IMR-90 (cell line): ENCODE data around the gene CCT7. TPM values are rescaled to one million over a fixed set of nuclear protein-coding genes. Genes with fewer than 3 reads are reported as not detected.

Experiments
- ATAC-seq: fragments of 200-7000 bp; cut with Tn5 transposase; 2 replicates; pipeline ENCODE4 v1.9.1; 2020; ENCODE audit warnings: low read depth, mild to moderate bottlenecking, moderate library complexity
- BruUV-seq: library from RNA; stranded (reverse); fragments of 400-500 nt; replicated peaks from 2 replicates; lab custom pipeline; 2021; lab: Mats Ljungman, UMichigan
- CTCF ChIA-PET: fragments of 300-600 bp; formaldehyde crosslinking; extraction: SDS; loops from one replicate; lab custom pipeline; 2021; ENCODE audit warnings: antibody characterized with exemption; lab: Yijun Ruan, JAX
- POLR2A ChIA-PET: fragments of 300-600 bp; sonication (Branson Sonifier 250); formaldehyde crosslinking; loops from one replicate; lab custom pipeline; 2022; ENCODE audit warnings: antibody characterized with exemption; ENCODE audit not compliant: unreplicated experiment; lab: Charles Lee
- DNase-seq: peaks from one replicate; pipeline ENCODE4 v3.0.0; 2013
- H2AFZ ChIP-seq: replicated peaks from 2 replicates; pipeline ENCODE3; 2013; ENCODE audit warnings: low read length, mild to moderate bottlenecking; ENCODE audit not compliant: poor library complexity
- H2AK5ac ChIP-seq: 2 replicates; pipeline ENCODE4 v1.6.1; 2013; ENCODE audit warnings: low read depth, low read length, inconsistent platforms
- H2AK9ac ChIP-seq: replicated peaks from 2 replicates; pipeline ENCODE3; 2013; ENCODE audit warnings: mild to moderate bottlenecking, low read depth, low read length, moderate library complexity; ENCODE audit not compliant: poor library complexity
- H2BK120ac ChIP-seq: 2 replicates; pipeline ENCODE4 v1.6.1; 2013; ENCODE audit warnings: low read depth, low read length, inconsistent platforms
- H2BK15ac ChIP-seq: 3 replicates; pipeline ENCODE4 v1.6.1; 2013; ENCODE audit warnings: low read depth, low read length, inconsistent platforms
- H2BK20ac ChIP-seq: 2 replicates; pipeline ENCODE4 v1.6.1; 2013; ENCODE audit warnings: low read depth, mild to moderate bottlenecking, inconsistent platforms, low read length, moderate library complexity
- H2BK5ac ChIP-seq: 2 replicates; pipeline ENCODE4 v1.6.1; 2013; ENCODE audit warnings: mild to moderate bottlenecking, low read depth, low read length, inconsistent platforms; ENCODE audit not compliant: poor library complexity, severe bottlenecking
- H3K14ac ChIP-seq: replicated peaks from 2 replicates; pipeline ENCODE4 v1.6.1; 2013; ENCODE audit warnings: low read depth, low read length, inconsistent platforms
- H3K18ac ChIP-seq: 2 replicates; pipeline ENCODE4 v1.6.1; 2013; ENCODE audit warnings: low read depth, low read length, control low read depth
- H3K23ac ChIP-seq: 2 replicates; pipeline ENCODE4 v1.6.1; 2013; ENCODE audit warnings: low read depth, low read length, inconsistent platforms
- H3K27ac ChIP-seq: 2 replicates; pipeline ENCODE4 v1.5.1; 2013; ENCODE audit warnings: mild to moderate bottlenecking, control low read depth, low read length; ENCODE audit not compliant: insufficient read depth
- H3K27me3 ChIP-seq: 2 replicates; pipeline ENCODE4 v1.6.1; 2013; ENCODE audit warnings: low read length; ENCODE audit not compliant: control insufficient read depth, insufficient read depth
- H3K36me3 ChIP-seq: 2 replicates; pipeline ENCODE4 v1.6.1; 2013; ENCODE audit warnings: low read length, mixed read lengths; ENCODE audit not compliant: control insufficient read depth, insufficient read depth
- H3K4ac ChIP-seq: 2 replicates; pipeline ENCODE4 v1.6.1; 2013; ENCODE audit warnings: low read depth, low read length, inconsistent platforms
- H3K4me1 ChIP-seq: 2 replicates; pipeline ENCODE4 v1.6.1; 2013; ENCODE audit warnings: low read length, mixed read lengths; ENCODE audit not compliant: control insufficient read depth, insufficient read depth
- H3K4me2 ChIP-seq: 2 replicates; pipeline ENCODE4 v1.6.1; 2013; ENCODE audit warnings: low read depth, mild to moderate bottlenecking, control low read depth, low read length, moderate library complexity
- H3K4me3 ChIP-seq: 2 replicates; pipeline ENCODE4 v1.5.1; 2013; ENCODE audit warnings: low read depth, mild to moderate bottlenecking, control low read depth, low read length, moderate library complexity; ENCODE audit not compliant: insufficient read depth
- H3K56ac ChIP-seq: 2 replicates; pipeline ENCODE4 v1.6.1; 2013; ENCODE audit warnings: low read length, inconsistent platforms; ENCODE audit not compliant: insufficient read depth; ENCODE audit errors: extremely low read depth
- H3K79me1 ChIP-seq, 2 experiments: 2 replicates each; pipeline ENCODE4 v1.6.1; 2013; ENCODE audit warnings: low read length in 2 of 2, inconsistent platforms in 1 of 2, low read depth in 1 of 2
- H3K9ac ChIP-seq: 2 replicates; pipeline ENCODE4 v1.6.1; 2013; ENCODE audit warnings: low read depth, low read length, control low read depth
- H3K9me1 ChIP-seq: 2 replicates; pipeline ENCODE4 v1.6.1; 2013; ENCODE audit warnings: low read length, inconsistent platforms; ENCODE audit not compliant: insufficient read depth
- H3K9me3 ChIP-seq: 2 replicates; pipeline ENCODE4 v1.6.1; 2013; ENCODE audit warnings: low read length; ENCODE audit not compliant: control insufficient read depth, insufficient read depth
- H4K20me1 ChIP-seq: 2 replicates; pipeline ENCODE4 v1.6.1; 2013; ENCODE audit warnings: low read length, inconsistent platforms; ENCODE audit not compliant: insufficient read depth
- H4K5ac ChIP-seq: 2 replicates; pipeline ENCODE4 v1.6.1; 2013; ENCODE audit warnings: mild to moderate bottlenecking, low read depth, low read length, control low read depth
- H4K8ac ChIP-seq, 2 experiments: 2 replicates each; pipeline ENCODE4 v1.6.1; 2013; ENCODE audit warnings: low read depth in 2 of 2, low read length in 2 of 2, control low read depth in 1 of 2, inconsistent platforms in 1 of 2
- H4K91ac ChIP-seq: 2 replicates; pipeline ENCODE4 v1.6.1; 2013; ENCODE audit warnings: low read depth, low read length, inconsistent platforms; ENCODE audit not compliant: insufficient read depth
- BHLHE40 ChIP-seq: fragments of 150-350 bp; IDR thresholded peaks from 2 replicates; pipeline ENCODE4 v1.6.1; 2016; ENCODE audit warnings: mild to moderate bottlenecking, low read depth, low read length
- FOS ChIP-seq: fragments of 150-350 bp; IDR thresholded peaks from 2 replicates; pipeline ENCODE4 v1.6.1; 2016; ENCODE audit warnings: low read depth, low read length
- MAFK ChIP-seq: IDR thresholded peaks from 2 replicates; pipeline ENCODE4 v1.6.1; 2012; ENCODE audit warnings: low read depth, low read length, improper control_type of control experiment
- RAD21 ChIP-seq: IDR thresholded peaks from 2 replicates; pipeline ENCODE4 v1.6.1; 2012; ENCODE audit warnings: low read length, improper control_type of control experiment
- WGBS, 2 experiments: methylation state at CpG; one replicate each; pipeline versions ENCODE4 v1.1.5 to v1.1.7; 2013; ENCODE audit warnings: missing lambda C conversion rate in 2 of 2; ENCODE audit not compliant: insufficient read length in 1 of 2; ENCODE audit errors: extremely low coverage in 2 of 2; 5-methylcytosine and 5-hydroxymethylcytosine counted together
- dilution Hi-C: fragments of 300-500 bp; cut with HindIII; formaldehyde crosslinking; loops from one replicate; pipeline ENCODE4 v1.14.3; 2018; ENCODE audit warnings: low sequenced_read_pairs; ENCODE audit not compliant: unreplicated experiment
- in situ Hi-C: fragments of 300-500 bp; cut with MboI; formaldehyde crosslinking; loops from 3 replicates; pipeline ENCODE4 v1.14.3; 2019; ENCODE audit warnings: low sequenced_read_pairs, inconsistent platforms, mixed read lengths
- intact Hi-C: fragments of 100-400 bp; cut with micrococcal nuclease; formaldehyde crosslinking; loops from 2 replicates; pipeline ENCODE4 v1.10.0; 2022
- polyA plus RNA-seq, 3 experiments: library from polyadenylated mRNA; depleted of rRNA; stranded (reverse); fragments of >200 nt; gene quantifications; 2 replicates each; pipeline ENCODE4 v1.2.3, GENCODE V29; 2012; ENCODE audit warnings: low replicate concordance in 1 of 3
- total RNA-seq: library from RNA; depleted of rRNA; stranded (reverse); fragments of >200 nt; gene quantifications from 2 replicates; pipeline ENCODE4 v1.2.3, GENCODE V29; 2012
- TF ChIP-seq, protein P1 (sequence below): conservative IDR thresholded peaks from 2 replicates; pipeline ENCODE4 v1.5.1; 2012; ENCODE audit warnings: mild to moderate bottlenecking, low read depth, low read length, improper control_type of control experiment
- TF ChIP-seq, protein P2 (sequence below): fragments of 150-350 bp; IDR thresholded peaks from 2 replicates; pipeline ENCODE4 v1.6.1; 2016; ENCODE audit warnings: low read depth, mild to moderate bottlenecking, low read length, moderate library complexity, borderline replicate concordance

The CCT7 gene
- total and polyA plus RNA-seq, 2 of the 4 experiments (the other 2 are of a cell fraction), result 321 to 575 TPM

DNA sequence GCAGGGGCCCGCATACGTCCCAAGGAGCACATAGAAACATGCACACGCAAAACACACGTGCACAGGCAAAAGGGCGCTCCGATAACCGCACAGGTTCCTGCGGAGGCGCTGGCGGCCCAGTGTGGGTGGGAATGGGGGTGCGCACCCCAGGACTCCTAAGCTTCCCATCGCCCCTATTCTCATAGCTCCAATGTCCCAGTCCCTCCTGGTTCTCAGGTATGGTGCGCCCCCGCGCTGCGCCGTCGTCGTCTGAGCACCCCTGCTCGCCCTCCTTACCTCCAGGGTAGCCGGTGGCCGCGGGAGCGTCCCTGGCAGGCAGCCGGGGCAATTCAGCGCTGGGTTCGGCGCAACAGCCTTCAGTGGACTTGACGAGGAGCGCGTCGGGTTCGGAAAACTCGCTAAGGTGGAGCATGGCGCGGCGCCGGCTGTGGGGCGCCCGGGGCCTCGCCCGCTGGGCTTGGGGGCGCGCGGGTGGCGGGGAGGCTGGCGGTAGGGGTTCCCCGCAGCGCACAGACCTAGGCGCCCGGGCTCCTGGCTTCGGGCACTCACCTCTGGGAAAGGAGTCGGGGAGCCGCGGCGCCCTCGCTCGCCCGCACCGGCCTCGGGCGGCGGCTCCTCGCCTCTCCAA is 58.9 kb downstream of the CCT7 start:
- BruUV-seq, result no TSS peak
- Histone ChIP-seq H3K14ac (no peak overlapping the region), H4K20me1 (peaks cover 5% of the 10 kb centered on the region; the same call in 1 of the 2 replicates), H3K9ac (no peak overlapping the region), H2AK5ac (no peak overlapping the region), H3K18ac (no peak overlapping the region), H3K4ac (no peak overlapping the region), H3K4me2 (peak overlapping the region; percentile 95; the same call in 1 of the 2 replicates), H3K36me3 (no peaks in the 10 kb centered on the region), H3K9me1 (no peaks in the 10 kb centered on the region), H3K4me3 (peak overlapping the region; percentile 65), H2BK5ac (no peak overlapping the region), H2BK120ac (no peak overlapping the region), H4K8ac (no peak overlapping the region), H2AFZ (peak overlapping the region; percentile 92), H3K4me1 (no peaks in the 10 kb centered on the region; the same call in 1 of the 2 replicates), H3K23ac (no peak overlapping the region), H3K27ac (no peak overlapping the region), H4K91ac (no peak overlapping the region), H3K56ac (no peak overlapping the region), H3K9me3 (no peaks in the 10 kb centered on the region), H3K27me3 (peaks cover 65% of the 10 kb centered on the region), H2BK15ac (no peak overlapping the region), H2AK9ac (no peak overlapping the region), H4K5ac (no peak overlapping the region), H2BK20ac (no peak overlapping the region), H3K79me1 (no peaks in the 10 kb centered on the region)
- POLR2A ChIA-PET, result no interaction called here
- WGBS, 2 experiments, result 2% methylated on average over 30 of the region's 64 CpGs; no CpG with 5 or more reads in 1 of the 2 experiments
- CTCF ChIA-PET, result no interaction called here
- in situ Hi-C loops, result no loop called here
- TF ChIP-seq, protein P1, sequence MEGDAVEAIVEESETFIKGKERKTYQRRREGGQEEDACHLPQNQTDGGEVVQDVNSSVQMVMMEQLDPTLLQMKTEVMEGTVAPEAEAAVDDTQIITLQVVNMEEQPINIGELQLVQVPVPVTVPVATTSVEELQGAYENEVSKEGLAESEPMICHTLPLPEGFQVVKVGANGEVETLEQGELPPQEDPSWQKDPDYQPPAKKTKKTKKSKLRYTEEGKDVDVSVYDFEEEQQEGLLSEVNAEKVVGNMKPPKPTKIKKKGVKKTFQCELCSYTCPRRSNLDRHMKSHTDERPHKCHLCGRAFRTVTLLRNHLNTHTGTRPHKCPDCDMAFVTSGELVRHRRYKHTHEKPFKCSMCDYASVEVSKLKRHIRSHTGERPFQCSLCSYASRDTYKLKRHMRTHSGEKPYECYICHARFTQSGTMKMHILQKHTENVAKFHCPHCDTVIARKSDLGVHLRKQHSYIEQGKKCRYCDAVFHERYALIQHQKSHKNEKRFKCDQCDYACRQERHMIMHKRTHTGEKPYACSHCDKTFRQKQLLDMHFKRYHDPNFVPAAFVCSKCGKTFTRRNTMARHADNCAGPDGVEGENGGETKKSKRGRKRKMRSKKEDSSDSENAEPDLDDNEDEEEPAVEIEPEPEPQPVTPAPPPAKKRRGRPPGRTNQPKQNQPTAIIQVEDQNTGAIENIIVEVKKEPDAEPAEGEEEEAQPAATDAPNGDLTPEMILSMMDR, result no peak
- TF ChIP-seq, protein P2, sequence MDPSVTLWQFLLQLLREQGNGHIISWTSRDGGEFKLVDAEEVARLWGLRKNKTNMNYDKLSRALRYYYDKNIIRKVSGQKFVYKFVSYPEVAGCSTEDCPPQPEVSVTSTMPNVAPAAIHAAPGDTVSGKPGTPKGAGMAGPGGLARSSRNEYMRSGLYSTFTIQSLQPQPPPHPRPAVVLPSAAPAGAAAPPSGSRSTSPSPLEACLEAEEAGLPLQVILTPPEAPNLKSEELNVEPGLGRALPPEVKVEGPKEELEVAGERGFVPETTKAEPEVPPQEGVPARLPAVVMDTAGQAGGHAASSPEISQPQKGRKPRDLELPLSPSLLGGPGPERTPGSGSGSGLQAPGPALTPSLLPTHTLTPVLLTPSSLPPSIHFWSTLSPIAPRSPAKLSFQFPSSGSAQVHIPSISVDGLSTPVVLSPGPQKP, result no peak
- TF ChIP-seq BHLHE40, result no peak
- TF ChIP-seq MAFK, result no peak
- no peak for TF ChIP-seq RAD21
- no peak for TF ChIP-seq FOS
- intact Hi-C loops, result no loop called here
- dilution Hi-C loops, result no loop called here
- ATAC-seq, result no peak; the same call in 1 of the 2 replicates
- DNase-seq, result no peak
